RPMI7951 (cell line): Measurements from ENCODE around the gene MECP2. TPM values are rescaled to one million over a fixed set of nuclear protein-coding genes. Genes with fewer than 3 reads are reported as not detected.
"Not testable (repeated sequence)": the region's sequence is repeated elsewhere in the genome, so short reads cannot be mapped to it uniquely, and the experiment has no call there.

Experiments used
- DNase-seq: peaks from one replicate; pipeline ENCODE4 v3.0.0-alpha.2; 2012; ENCODE audit warnings: low read depth
- total RNA-seq: library from RNA; depleted of rRNA; stranded (reverse); fragments of >200 nt; shearing (Covaris generic); gene quantifications from 2 replicates; pipeline ENCODE4 v1.2.3, GENCODE V29; 2014

Gene MECP2
- total RNA-seq, 1 experiment from 2014 or later = 12.9 TPM

- DNase-seq = no peak
Observed at GRCh38 chrX:154017766-154018517, 79.6 kb downstream of the MECP2 start.

DNA sequence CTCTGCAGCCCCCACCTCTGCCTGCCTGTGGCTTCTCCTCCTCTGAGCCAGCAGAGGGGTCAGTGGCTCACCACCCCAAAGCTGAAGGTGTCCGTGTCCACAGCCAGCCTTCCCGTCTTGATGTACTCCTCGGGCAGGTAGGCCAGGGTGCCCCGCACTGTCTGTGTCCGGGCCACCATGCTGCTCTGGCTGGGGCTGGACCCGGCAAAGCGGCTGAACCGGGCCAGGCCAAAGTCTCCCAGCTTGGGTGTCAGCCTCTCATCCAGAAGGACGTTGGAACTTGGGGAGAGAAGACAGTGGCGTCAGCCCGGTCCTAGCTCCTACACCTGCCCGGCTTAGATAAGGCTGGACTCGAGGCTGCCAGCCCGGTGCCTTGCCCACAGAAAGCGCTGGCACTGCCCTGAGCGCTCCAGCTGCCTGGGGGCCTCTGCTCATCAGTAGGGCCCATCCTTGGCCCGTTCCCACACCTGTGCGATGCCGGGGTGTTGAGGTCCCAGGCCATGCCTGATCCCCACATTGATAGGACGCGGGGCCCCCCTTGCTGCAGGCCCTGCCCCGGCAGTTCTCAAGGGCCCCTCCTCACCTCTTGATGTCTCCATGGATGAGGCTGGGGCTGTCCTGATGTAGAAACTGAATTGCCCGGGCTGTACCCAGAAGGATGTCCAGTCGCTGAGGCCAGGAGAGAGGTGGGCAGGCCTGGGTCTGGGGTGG is 81.0 kb downstream of the MECP2 start:
- DNase-seq = no peak

- no peak for DNase-seq
Observed at GRCh38 chrX:154015581-154016264, 81.8 kb downstream of the MECP2 start.

GRCh38 chrX:154014429-154015380 is 82.8 kb downstream of the MECP2 start:
- no peak for DNase-seq

GRCh38 chrX:154013614-154014360 is 83.7 kb downstream of the MECP2 start:
- DNase-seq = peak; percentile 16

- no peak for DNase-seq
Observed at GRCh38 chrX:154013001-154013421, 84.5 kb downstream of the MECP2 start.

DNA sequence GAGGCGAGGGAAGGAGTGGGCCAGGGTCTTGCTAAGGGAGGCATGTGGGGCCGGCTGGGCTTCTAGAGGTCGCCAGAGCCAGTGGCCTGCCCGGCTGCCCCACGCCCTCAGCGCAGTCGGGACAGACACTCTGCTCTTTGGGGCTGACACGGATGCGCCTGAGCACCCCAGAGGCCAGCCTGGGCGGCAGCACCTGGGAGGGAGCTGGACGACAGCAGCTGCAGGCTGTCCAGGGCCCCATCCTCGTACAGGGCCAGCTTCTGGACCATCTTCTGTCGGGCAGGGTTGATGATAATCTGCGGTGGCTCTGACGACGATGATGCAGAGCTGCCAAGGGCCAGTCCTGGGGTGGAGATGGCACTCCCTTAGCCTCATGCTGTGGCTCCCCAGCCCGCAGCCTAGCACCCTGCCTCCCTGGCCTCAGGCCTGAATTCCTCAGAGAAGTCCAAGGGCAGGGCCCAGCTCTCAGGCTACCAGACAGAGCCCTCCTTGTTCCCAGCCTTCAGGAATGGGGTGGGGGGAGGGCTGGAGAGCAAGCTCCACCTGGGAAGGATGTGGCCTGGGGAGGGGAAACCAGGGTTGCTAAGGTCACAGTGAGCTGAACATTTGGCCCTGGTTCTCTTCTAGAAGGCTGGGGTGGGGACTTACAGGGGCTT is 85.1 kb downstream of the MECP2 start:
- DNase-seq = peak; percentile 44

GRCh38 chrX:154011376-154012335 is 85.9 kb downstream of the MECP2 start:
- no peak for DNase-seq

DNA sequence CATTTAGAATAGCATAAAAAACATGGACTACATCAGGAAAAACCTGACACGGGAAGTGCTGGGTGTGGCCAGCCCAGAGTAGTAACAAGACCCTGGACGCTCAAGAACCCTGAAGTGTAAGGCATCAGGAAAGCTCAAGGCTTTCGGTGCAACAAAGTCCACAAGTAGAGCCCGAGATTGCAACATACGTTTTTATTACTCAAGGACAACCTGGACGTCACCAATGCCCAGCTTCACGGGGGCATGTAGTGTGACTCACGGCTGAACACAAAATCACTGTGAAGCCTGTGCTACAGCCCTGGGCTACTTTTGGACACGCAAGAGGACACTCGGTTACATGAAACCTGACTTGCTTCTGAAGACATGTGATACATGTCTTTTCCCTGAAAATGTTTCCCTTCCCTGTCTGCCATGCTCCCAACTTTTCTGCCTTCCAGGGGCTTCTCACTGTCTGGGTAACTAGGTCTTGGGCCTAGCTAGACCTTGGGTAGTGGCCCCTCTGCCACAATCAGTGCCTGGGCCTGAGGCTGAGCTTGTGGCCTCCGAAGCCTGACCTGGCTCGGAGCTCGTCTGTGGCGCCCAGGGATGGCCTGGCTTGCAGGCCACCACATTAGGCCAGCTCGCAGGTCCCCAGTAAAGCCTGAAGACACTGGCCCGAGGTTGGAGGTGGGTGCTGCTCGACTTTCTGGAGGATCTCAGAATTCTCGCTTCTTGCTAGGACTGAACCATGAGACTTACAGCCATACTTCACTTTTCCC is 87.0 kb downstream of the MECP2 start:
- peak; percentile 82 for DNase-seq

GRCh38 chrX:154008521-154008920 is 89.0 kb downstream of the MECP2 start:
- no peak for DNase-seq

DNA sequence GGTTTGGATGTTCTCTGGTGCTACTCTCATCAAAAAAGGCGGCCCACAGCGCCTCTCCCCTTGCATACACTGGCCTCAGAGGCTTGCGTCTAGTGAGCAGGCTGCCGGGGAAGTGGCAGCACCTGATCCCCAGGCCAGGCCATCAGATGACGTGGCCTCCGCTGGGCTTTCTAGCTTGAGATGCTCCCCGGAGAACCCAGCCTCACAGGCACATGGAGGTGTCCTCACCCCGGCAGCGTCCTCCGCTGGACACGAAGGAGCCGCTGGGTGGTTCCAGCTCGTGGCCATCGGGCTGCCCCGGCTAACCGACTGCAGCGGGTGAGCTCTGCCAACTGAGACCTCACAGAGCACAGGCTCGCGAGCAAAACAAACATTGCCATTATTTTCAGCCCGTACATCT is 90.6 kb downstream of the MECP2 start:
- DNase-seq = no peak

- no peak for DNase-seq
Observed at GRCh38 chrX:154004315-154004714, 93.2 kb downstream of the MECP2 start.

DNA sequence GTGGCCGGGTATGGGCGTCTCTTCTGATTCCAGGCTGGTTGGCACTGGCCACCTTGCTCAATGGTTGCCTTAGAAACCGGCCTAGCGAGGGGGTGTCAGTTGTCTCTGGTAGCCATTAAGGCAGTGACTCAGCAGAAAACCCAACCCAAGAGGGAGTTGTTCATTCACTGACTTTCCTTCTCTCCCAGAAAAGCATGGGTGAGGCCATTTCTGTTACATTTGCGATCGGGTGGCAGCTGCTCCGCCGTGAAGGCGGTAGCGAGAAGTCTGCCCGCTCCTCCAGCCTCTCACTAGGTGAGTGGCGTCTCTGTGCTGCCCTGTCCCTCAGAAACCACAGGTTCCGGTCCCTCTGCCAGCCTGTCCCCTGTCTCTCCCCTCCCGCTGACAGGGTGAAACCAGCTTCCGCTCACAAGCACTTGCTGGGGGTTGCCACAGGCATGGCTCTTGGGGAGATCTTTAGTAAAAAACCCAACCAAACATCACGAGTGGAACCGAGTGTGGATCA is 95.2 kb downstream of the MECP2 start:
- peak; percentile 77 for DNase-seq

GRCh38 chrX:154000051-154000450 is 97.5 kb downstream of the MECP2 start:
- no peak for DNase-seq

- no peak for DNase-seq
Observed at GRCh38 chrX:153999359-154000037, 98.0 kb downstream of the MECP2 start.

GRCh38 chrX:153995504-153995903 is 102.0 kb downstream of the MECP2 start:
- no peak for DNase-seq

DNA sequence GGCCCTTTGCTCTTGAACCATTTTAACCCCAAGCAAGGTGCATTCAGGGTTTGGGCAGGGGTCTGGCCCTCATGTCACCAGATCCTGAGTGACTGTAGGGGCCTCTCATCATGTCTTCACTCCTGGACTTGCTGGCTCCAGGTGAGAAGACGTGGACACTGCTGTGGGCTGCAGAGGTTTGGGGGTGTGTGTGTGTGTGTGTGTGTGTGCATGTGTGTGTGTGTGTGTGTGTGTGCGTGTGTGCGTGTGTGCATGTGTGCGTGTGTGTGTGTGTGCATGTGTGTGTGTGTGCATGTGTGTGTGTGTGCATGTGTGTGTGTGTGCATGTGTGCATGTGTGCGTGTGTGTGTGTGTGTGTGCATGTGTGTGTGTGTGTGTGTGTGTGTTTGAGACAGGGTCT is 103.1 kb downstream of the MECP2 start:
- DNase-seq = not testable (repeated sequence)

DNA sequence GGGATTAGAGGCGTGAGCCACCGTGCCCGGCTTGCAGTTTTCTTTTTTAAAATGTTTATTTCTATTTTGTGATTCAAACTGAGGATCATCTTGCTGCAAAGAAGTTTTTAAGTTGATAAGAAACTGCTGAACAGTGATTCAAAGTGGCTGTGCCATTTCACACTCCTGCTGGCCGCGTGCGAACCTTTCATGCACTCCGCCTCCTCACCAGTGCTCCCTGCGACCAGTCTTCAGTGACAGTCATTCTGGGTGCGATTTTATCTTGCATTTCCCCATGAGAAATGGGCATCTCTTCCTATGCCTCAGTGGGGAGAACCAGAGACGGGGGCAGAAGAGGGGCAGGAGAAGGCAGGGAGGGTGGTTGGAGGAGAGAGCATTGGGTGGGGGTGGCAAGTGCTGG is 103.5 kb downstream of the MECP2 start:
- no peak for DNase-seq
